Tibial nerve (tissue), 4 donors: ENCODE results near the gene PRRC2B. TPM values are rescaled to one million over a fixed set of nuclear protein-coding genes. Genes with fewer than 3 reads are reported as not detected.

ENCODE experiments used
- DNase-seq, 2 donors: peaks; one replicate each; pipeline ENCODE4 v3.0.0-alpha.2; 2019; ENCODE audit warnings: low spot score in 2 of 2
- H3K27ac ChIP-seq, 4 donors: fragments of 200-600 bp; sonication (generic) in 3 of 4; one replicate each; pipeline ENCODE4 v1.5.1; 2017 to 2019; ENCODE audit warnings: mild to moderate bottlenecking in 1 of 4
- H3K27me3 ChIP-seq, 2 donors: fragments of 200-600 bp; sonication (generic) in 1 of 2; one replicate each; pipeline versions ENCODE4 v1.5.1 to v1.6.0; 2017 to 2019
- H3K36me3 ChIP-seq, 3 donors: fragments of 200-600 bp; sonication (generic); one replicate each; pipeline ENCODE4 v1.5.1; 2018 to 2019
- H3K4me1 ChIP-seq, 4 donors: fragments of 200-600 bp; sonication (generic) in 3 of 4; one replicate each; pipeline ENCODE4 v1.5.1; 2017 to 2019
- H3K4me3 ChIP-seq, 4 donors: fragments of 200-600 bp; sonication (generic) in 3 of 4; one replicate each; pipeline ENCODE4 v1.5.1; 2017 to 2019; ENCODE audit warnings: mild to moderate bottlenecking in 1 of 4, moderate library complexity in 1 of 4
- H3K9me3 ChIP-seq, 4 donors: fragments of 200-600 bp; sonication (generic) in 3 of 4; one replicate each; pipeline ENCODE4 v1.5.1; 2017 to 2019
- CTCF ChIP-seq, 5 experiments: fragments of 200-600 bp in 3 of 5; fragments of 450-650 bp in 2 of 5; sonication (generic) in 3 of 5; IDR thresholded peaks; one replicate each; pipeline ENCODE4 v1.5.1; 2016 to 2019; ENCODE audit warnings: antibody characterized with exemption in 5 of 5, mild to moderate bottlenecking in 3 of 5, moderate library complexity in 2 of 5
- EP300 ChIP-seq, 2 donors: sonication (generic); formaldehyde crosslinking; IDR thresholded peaks; one replicate each; pipeline ENCODE4 v1.6.1; 2017; ENCODE audit warnings: antibody characterized with exemption in 2 of 2, mild to moderate bottlenecking in 1 of 2
- POLR2A ChIP-seq, 2 donors: fragments of 450-650 bp; IDR thresholded peaks; one replicate each; pipeline ENCODE4 v1.6.1; 2017; ENCODE audit warnings: antibody characterized with exemption in 2 of 2, mild to moderate bottlenecking in 2 of 2, moderate library complexity in 2 of 2
- WGBS, 2 donors: methylation state at CpG; one replicate each; pipeline ENCODE4 v1.1.5; 2018; 5-methylcytosine and 5-hydroxymethylcytosine counted together
- total RNA-seq, 4 donors: library from RNA; depleted of rRNA; stranded (reverse); fragments of >200 nt; gene quantifications; one replicate each; pipeline ENCODE4 v1.1.0, GENCODE V29; 2016

The PRRC2B gene
- total RNA-seq, 4 donors from 2014 or later, result 94.8 to 236 (median 174) TPM

DNA sequence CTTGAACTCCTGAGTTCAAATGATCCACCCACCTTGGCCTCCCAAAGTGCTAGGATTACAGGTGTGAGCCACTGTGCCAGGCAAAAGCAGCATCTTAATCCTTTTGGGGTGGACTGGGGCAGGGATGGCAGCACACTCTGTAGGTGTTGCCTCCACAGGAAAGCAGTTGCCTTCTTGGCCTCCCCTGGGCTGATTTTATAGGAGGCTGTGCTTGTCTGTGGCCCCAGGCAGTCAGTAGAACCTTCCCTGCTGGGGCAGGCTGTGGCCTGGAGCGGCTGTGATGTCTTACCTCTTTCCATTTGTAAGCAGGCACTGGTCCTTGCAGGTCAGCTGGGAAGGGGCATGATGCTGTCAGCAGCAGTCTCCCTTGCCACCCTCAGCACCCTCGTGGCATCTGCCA lies 49.8 kb downstream of the PRRC2B start:
- H3K27me3 ChIP-seq, result no peaks in the 10 kb centered on the region
- no peak overlapping the region for H3K27ac ChIP-seq
- peaks cover 5 to 98% (median 35%) of the 10 kb centered on the region in 3 donors for H3K36me3 ChIP-seq
- H3K4me3 ChIP-seq, result no peak overlapping the region
- H3K4me1 ChIP-seq, result peaks cover 0 to 6% (median 0%) of the 10 kb centered on the region in 4 donors
- no peak for TF ChIP-seq EP300 (IDR thresholded peaks at IDR 0.05)
- no peak for TF ChIP-seq CTCF (IDR thresholded peaks at IDR 0.05)
- no peak for TF ChIP-seq POLR2A (IDR thresholded peaks at IDR 0.05)
- DNase-seq, result no peak
- H3K9me3 ChIP-seq, result no peaks in the 10 kb centered on the region
- WGBS, 2 donors, result 100% methylated on average over 2 of the region's 2 CpGs

DNA sequence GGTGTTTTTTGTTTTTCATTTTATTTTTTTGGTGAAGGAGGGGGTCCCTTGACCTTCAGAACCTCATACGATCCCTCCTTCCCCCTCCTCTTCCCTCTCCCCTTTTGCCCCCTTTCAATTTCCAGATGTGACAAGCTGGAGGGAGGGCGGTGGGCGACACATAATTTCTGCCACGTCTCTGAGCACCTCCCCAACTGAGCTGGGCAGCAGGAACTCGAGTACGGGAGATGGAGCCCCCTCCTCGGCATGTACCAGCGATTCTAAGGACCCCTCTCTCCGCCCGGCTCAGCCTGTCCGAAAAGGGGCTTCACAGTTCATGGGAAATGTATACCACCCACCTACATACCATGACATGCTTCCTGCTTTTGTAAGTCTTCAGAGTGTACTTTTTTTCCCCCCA lies 52.4 kb downstream of the PRRC2B start:
- Histone ChIP-seq H3K9me3 (no peaks in the 10 kb centered on the region), H3K27ac (peak overlapping the region in 1 of 4 donors; percentile 22), H3K4me3 (no peak overlapping the region), H3K27me3 (no peaks in the 10 kb centered on the region), H3K4me1 (peaks cover 0 to 6% (median 0%) of the 10 kb centered on the region in 4 donors), H3K36me3 (peaks cover 5 to 97% (median 35%) of the 10 kb centered on the region in 3 donors)
- no peak for TF ChIP-seq CTCF (IDR thresholded peaks at IDR 0.05)
- no peak for TF ChIP-seq EP300 (IDR thresholded peaks at IDR 0.05)
- TF ChIP-seq POLR2A (IDR thresholded peaks at IDR 0.05), result no peak
- DNase-seq, result no peak
- 60 to 70% methylated on average over 11 of the region's 11 CpGs for WGBS, 2 donors

- H3K27ac ChIP-seq, result no peak overlapping the region
- peaks cover 0 to 6% (median 0%) of the 10 kb centered on the region in 4 donors for H3K4me1 ChIP-seq
Observed at GRCh38 chr9:131447148-131447547, 53.3 kb downstream of the PRRC2B start.

DNA sequence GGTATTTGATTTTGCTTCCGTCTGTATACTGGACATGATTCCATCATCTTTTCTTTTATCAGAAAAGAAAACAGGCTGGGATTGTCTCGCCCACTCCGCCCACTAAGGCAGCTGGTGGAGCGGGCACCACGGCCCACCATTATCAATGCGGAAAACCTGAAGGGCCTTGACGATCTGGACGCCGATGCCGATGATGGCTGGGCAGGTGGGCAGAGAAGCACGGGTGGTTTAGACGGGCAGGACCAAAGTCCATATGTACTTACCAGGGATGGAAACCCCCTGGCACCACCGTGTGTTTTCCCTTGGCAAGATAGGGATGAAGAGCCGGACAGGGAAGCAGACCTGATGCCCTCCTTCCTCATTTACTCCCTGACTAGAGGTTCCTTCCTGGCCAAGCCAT lies 53.7 kb downstream of the PRRC2B start:
- TF ChIP-seq POLR2A (IDR thresholded peaks at IDR 0.05) (no peak), CTCF (IDR thresholded peaks at IDR 0.05) (no peak), EP300 (IDR thresholded peaks at IDR 0.05) (no peak)
- no peaks in the 10 kb centered on the region for H3K27me3 ChIP-seq
- no peak overlapping the region for H3K4me3 ChIP-seq
- H3K9me3 ChIP-seq, result no peaks in the 10 kb centered on the region
- H3K4me1 ChIP-seq, result peaks cover 0 to 6% (median 0%) of the 10 kb centered on the region in 4 donors
- H3K36me3 ChIP-seq, result peaks cover 5 to 97% (median 35%) of the 10 kb centered on the region in 3 donors
- DNase-seq, result no peak
- 79 to 87% methylated on average over 14 of the region's 14 CpGs for WGBS, 2 donors
- H3K27ac ChIP-seq, result no peak overlapping the region

More at GRCh38 chr9:131447148-131447547, 53.3 kb downstream of the PRRC2B start:
- no peaks in the 10 kb centered on the region for H3K9me3 ChIP-seq
- WGBS, 2 donors, result 54 to 67% methylated on average over 8 of the region's 8 CpGs
- peaks cover 5 to 97% (median 35%) of the 10 kb centered on the region in 3 donors for H3K36me3 ChIP-seq
- TF ChIP-seq POLR2A (IDR thresholded peaks at IDR 0.05), result no peak
- TF ChIP-seq EP300 (IDR thresholded peaks at IDR 0.05), result no peak
- TF ChIP-seq CTCF (IDR thresholded peaks at IDR 0.05), result no peak
- H3K4me3 ChIP-seq, result no peak overlapping the region
- no peak for DNase-seq
- H3K27me3 ChIP-seq, result no peaks in the 10 kb centered on the region

GRCh38 chr9:131448818-131449217 lies 54.9 kb downstream of the PRRC2B start:
- WGBS, 2 donors, result 92 to 93% methylated on average over 3 of the region's 3 CpGs
- Histone ChIP-seq H3K9me3 (no peaks in the 10 kb centered on the region), H3K4me3 (no peak overlapping the region), H3K4me1 (peaks cover 0 to 6% (median 0%) of the 10 kb centered on the region in 4 donors), H3K27me3 (no peaks in the 10 kb centered on the region), H3K27ac (no peak overlapping the region), H3K36me3 (peaks cover 5 to 96% (median 33%) of the 10 kb centered on the region in 3 donors)
- DNase-seq, result no peak
- TF ChIP-seq POLR2A (IDR thresholded peaks at IDR 0.05) (no peak), CTCF (IDR thresholded peaks at IDR 0.05) (no peak), EP300 (IDR thresholded peaks at IDR 0.05) (no peak)
